GM12873 (cell line): ENCODE data around the gene NDUFS6.

ENCODE experiments used
- TF ChIP-seq, protein P1 (sequence below): IDR thresholded peaks from 2 replicates; pipeline ENCODE4 v1.5.1; 2012; ENCODE audit warnings: low read depth, mild to moderate bottlenecking, moderate library complexity, low read length, control low read depth; ENCODE audit not compliant: insufficient read depth; ENCODE audit errors: missing control alignments

NDUFS6 gene

GRCh38 chr5:1797855-1798254 is 3.4 kb upstream of the NDUFS6 start:
- TF ChIP-seq, protein P1, sequence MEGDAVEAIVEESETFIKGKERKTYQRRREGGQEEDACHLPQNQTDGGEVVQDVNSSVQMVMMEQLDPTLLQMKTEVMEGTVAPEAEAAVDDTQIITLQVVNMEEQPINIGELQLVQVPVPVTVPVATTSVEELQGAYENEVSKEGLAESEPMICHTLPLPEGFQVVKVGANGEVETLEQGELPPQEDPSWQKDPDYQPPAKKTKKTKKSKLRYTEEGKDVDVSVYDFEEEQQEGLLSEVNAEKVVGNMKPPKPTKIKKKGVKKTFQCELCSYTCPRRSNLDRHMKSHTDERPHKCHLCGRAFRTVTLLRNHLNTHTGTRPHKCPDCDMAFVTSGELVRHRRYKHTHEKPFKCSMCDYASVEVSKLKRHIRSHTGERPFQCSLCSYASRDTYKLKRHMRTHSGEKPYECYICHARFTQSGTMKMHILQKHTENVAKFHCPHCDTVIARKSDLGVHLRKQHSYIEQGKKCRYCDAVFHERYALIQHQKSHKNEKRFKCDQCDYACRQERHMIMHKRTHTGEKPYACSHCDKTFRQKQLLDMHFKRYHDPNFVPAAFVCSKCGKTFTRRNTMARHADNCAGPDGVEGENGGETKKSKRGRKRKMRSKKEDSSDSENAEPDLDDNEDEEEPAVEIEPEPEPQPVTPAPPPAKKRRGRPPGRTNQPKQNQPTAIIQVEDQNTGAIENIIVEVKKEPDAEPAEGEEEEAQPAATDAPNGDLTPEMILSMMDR, result no peak

DNA sequence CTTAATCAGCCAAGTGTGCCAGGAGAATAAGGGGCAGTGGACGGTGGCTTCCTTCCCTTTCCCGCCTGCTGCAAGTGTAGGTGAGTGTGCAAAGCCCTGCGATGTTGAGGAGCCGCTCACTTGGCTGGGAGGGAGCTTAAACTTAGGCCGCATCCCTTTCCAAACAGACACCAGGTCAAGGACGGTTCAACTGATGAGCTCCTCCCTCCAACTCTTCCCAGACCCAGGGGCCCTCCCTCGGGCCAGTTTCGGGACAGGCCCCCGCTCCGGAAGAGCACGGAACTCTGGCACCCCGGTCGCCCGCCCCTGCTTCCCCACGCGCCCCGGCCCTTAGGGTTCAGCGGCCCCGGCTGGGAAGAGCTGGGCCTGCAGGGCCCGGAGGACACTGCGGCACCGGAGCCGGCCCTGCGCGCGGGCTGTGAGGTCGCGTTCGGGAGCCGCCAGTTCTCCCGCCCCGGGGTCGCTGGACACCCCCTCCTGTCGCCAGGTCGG is 2.1 kb upstream of the NDUFS6 start:
- TF ChIP-seq, protein P1, result no peak

GRCh38 chr5:1799602-1800471 is 1.4 kb upstream of the NDUFS6 start, which contains the start of gene MRPL36:
Gene MRPL36 (minus strand): TSS chr5:1799837. CDS start chr5:1798935, 902 bp downstream.
- TF ChIP-seq, protein P1, result no peak

GRCh38 chr5:1800472-1801221 is 560 bp upstream of the NDUFS6 start:
- TF ChIP-seq, protein P1, result no peak

- TF ChIP-seq, protein P1, result no peak
These were observed 724 bp downstream of the NDUFS6 start for GRCh38 chr5:1801967-1802295.

GRCh38 chr5:1803192-1803591 is 2.0 kb downstream of the NDUFS6 start:
- TF ChIP-seq, protein P1, result no peak
